CD14-positive monocyte (primary cell): Measurements from ENCODE around the gene KIF18A. TPM values are rescaled to one million over a fixed set of nuclear protein-coding genes. Genes with fewer than 3 reads are reported as not detected.

Experiments used
- DNase-seq, 3 donors: peaks; one replicate each; pipeline ENCODE4 v3.0.0-alpha.2; 2011 to 2022
- H2AFZ ChIP-seq: 2 replicates; pipeline ENCODE4 v1.6.0; 2012; ENCODE audit warnings: mild to moderate bottlenecking, low read depth, low read length, inconsistent platforms; ENCODE audit not compliant: insufficient read depth, poor library complexity, severe bottlenecking
- H3K27ac ChIP-seq, 2 donors: 1 replicate in 1 of 2; 2 replicates in 1 of 2; pipeline ENCODE4 v1.5.1; 2012 to 2013; ENCODE audit warnings: low read length in 2 of 2, control low read depth in 1 of 2, inconsistent platforms in 1 of 2, low read depth in 1 of 2, mild to moderate bottlenecking in 1 of 2
- H3K27me3 ChIP-seq, 2 donors: one replicate each; pipeline versions ENCODE4 v1.6.0 to v1.6.1; 2011 to 2013; ENCODE audit warnings: low read length in 2 of 2; ENCODE audit not compliant: control insufficient read depth in 2 of 2, insufficient read depth in 2 of 2
- H3K36me3 ChIP-seq, 2 donors: replicated peaks in 1 of 2; 1 replicate in 1 of 2; 2 replicates in 1 of 2; pipeline versions ENCODE4 v1.5.1 to v1.6.1; 2012 to 2013; ENCODE audit warnings: low read length in 2 of 2, control low read depth in 1 of 2, inconsistent platforms in 1 of 2, mild to moderate bottlenecking in 1 of 2; ENCODE audit not compliant: insufficient read depth in 2 of 2, control insufficient read depth in 1 of 2
- H3K4me1 ChIP-seq, 2 donors: 1 replicate in 1 of 2; 2 replicates in 1 of 2; pipeline versions ENCODE4 v1.5.1 to v1.6.1; 2012 to 2013; ENCODE audit warnings: low read length in 2 of 2, control low read depth in 1 of 2, inconsistent platforms in 1 of 2, mild to moderate bottlenecking in 1 of 2, moderate library complexity in 1 of 2; ENCODE audit not compliant: insufficient read depth in 2 of 2, control insufficient read depth in 1 of 2
- H3K4me2 ChIP-seq: replicated peaks from 2 replicates; pipeline ENCODE3; 2012; ENCODE audit warnings: low read length, moderate library complexity, mild to moderate bottlenecking; ENCODE audit not compliant: poor library complexity, severe bottlenecking; ENCODE audit errors: extremely low read depth
- H3K4me3 ChIP-seq, 3 experiments: fragments of 200-600 bp in 1 of 3; sonication (generic) in 1 of 3; replicated peaks in 1 of 3; 1 replicate in 2 of 3; 2 replicates in 1 of 3; pipeline ENCODE4 v1.5.1; 2011 to 2013; ENCODE audit warnings: low read length in 3 of 3, mild to moderate bottlenecking in 3 of 3, control low read depth in 2 of 3, low read depth in 2 of 3, inconsistent platforms in 1 of 3, moderate library complexity in 1 of 3
- H3K79me2 ChIP-seq: 2 replicates; pipeline ENCODE4 v1.6.0; 2012; ENCODE audit warnings: mild to moderate bottlenecking, control low read depth, inconsistent platforms, low read length, moderate library complexity; ENCODE audit not compliant: insufficient read depth
- H3K9ac ChIP-seq: 2 replicates; pipeline ENCODE4 v1.6.0; 2017; ENCODE audit warnings: low read length, mild to moderate bottlenecking; ENCODE audit not compliant: insufficient read depth, poor library complexity, severe bottlenecking
- H3K9me3 ChIP-seq, 2 donors: replicated peaks in 1 of 2; 1 replicate in 1 of 2; 2 replicates in 1 of 2; pipeline versions ENCODE4 v1.5.1 to v1.6.1; 2012 to 2013; ENCODE audit warnings: low read length in 2 of 2, control low read depth in 1 of 2; ENCODE audit not compliant: control insufficient read depth in 1 of 2, insufficient read depth in 1 of 2
- H4K20me1 ChIP-seq: 2 replicates; pipeline ENCODE4 v1.6.0; 2012; ENCODE audit warnings: mild to moderate bottlenecking, low read length, control low read depth, moderate library complexity; ENCODE audit not compliant: insufficient read depth
- H3K27ac Mint-ChIP-seq, 7 donors: one replicate each; pipeline ENCODE4 v1.8.0; 2020; ENCODE audit warnings: mild to moderate bottlenecking in 7 of 7, mixed read lengths in 7 of 7, moderate library complexity in 6 of 7, inconsistent platforms in 2 of 7
- H3K27me3 Mint-ChIP-seq, 3 donors: one replicate each; pipeline ENCODE4 v1.8.0; 2021 to 2022; ENCODE audit warnings: low read depth in 3 of 3, mild to moderate bottlenecking in 3 of 3, mixed read lengths in 3 of 3, moderate library complexity in 3 of 3, inconsistent platforms in 1 of 3
- H3K36me3 Mint-ChIP-seq, 2 donors: one replicate each; pipeline ENCODE4 v1.8.0; 2020; ENCODE audit warnings: mixed read lengths in 2 of 2, inconsistent platforms in 1 of 2, mild to moderate bottlenecking in 1 of 2
- H3K4me1 Mint-ChIP-seq: one replicate; pipeline ENCODE4 v1.8.0; 2020; ENCODE audit warnings: mild to moderate bottlenecking, mixed read lengths
- H3K4me3 Mint-ChIP-seq, 2 donors: one replicate each; pipeline ENCODE4 v1.8.0; 2020; ENCODE audit warnings: mild to moderate bottlenecking in 2 of 2, mixed read lengths in 2 of 2, moderate library complexity in 1 of 2
- H3K9me3 Mint-ChIP-seq, 7 donors: one replicate each; pipeline ENCODE4 v1.8.0; 2020 to 2022; ENCODE audit warnings: mixed read lengths in 7 of 7, mild to moderate bottlenecking in 6 of 7, moderate library complexity in 6 of 7, inconsistent platforms in 2 of 7
- WGBS: methylation state at CpG from one replicate; pipeline ENCODE4 v1.1.5; 2013; ENCODE audit warnings: missing lambda C conversion rate; ENCODE audit not compliant: insufficient coverage; 5-methylcytosine and 5-hydroxymethylcytosine counted together
- intact Hi-C, 2 donors: fragments of 100-400 bp; cut with micrococcal nuclease; formaldehyde crosslinking; loops; one replicate each; pipeline versions ENCODE4 v1.15.0 to v1.15.1; 2023
- polyA plus RNA-seq, 3 donors: library from polyadenylated mRNA; depleted of rRNA in 1 of 3; unstranded in 2 of 3; stranded (reverse) in 1 of 3; fragments of 300-500 nt in 2 of 3; fragments of >200 nt in 1 of 3; fragmentation: Illumina TruSeq in 2 of 3; gene quantifications; 1 replicate in 2 of 3; 2 replicates in 1 of 3; pipeline ENCODE4 v1.2.3, GENCODE V29; 2012 to 2021
- TF ChIP-seq, protein P1 (sequence below): fragments of 200-600 bp; IDR thresholded peaks from one replicate; pipeline ENCODE4 v1.8.0; 2022; ENCODE audit warnings: antibody characterized with exemption, mild to moderate bottlenecking

Gene KIF18A
- polyA plus RNA-seq, 3 donors = 0.13 to 0.73 TPM; not detected in 1

DNA sequence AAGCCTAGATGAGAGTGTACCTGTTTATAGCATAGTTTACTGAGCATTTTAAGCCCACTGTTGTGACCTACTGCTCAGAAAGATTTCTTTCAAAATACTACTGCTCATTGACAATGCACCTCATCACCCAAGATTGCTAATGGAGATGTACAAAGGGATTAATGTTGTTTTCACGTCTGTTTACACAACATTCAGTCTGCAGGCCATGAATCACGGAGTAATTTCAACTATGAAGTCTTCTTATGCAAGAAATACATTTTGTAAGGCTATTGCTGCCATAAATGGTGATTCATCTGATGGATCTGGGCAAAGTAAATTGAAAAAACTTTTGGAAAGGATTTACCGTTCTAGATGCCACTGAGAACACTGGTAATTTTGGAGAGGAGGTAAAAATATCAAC is 112.9 kb downstream of the KIF18A start:
- H3K4me3 Mint-ChIP-seq = no peak overlapping the region
- Histone ChIP-seq H4K20me1 (no peaks in the 10 kb centered on the region), H3K4me1 (no peaks in the 10 kb centered on the region), H3K36me3 (no peaks in the 10 kb centered on the region), H2AFZ (no peak overlapping the region), H3K4me2 (no peak overlapping the region), H3K9ac (no peak overlapping the region), H3K4me3 (no peak overlapping the region), H3K27ac (no peak overlapping the region), H3K27me3 (no peaks in the 10 kb centered on the region), H3K79me2 (no peaks in the 10 kb centered on the region), H3K9me3 (peaks cover 0 to 15% of the 10 kb centered on the region in 2 donors)
- H3K27ac Mint-ChIP-seq = no peak overlapping the region
- H3K9me3 Mint-ChIP-seq = peaks cover 0 to 13% (median 9%) of the 10 kb centered on the region in 7 donors
- no peak for DNase-seq
- TF ChIP-seq, protein P1, sequence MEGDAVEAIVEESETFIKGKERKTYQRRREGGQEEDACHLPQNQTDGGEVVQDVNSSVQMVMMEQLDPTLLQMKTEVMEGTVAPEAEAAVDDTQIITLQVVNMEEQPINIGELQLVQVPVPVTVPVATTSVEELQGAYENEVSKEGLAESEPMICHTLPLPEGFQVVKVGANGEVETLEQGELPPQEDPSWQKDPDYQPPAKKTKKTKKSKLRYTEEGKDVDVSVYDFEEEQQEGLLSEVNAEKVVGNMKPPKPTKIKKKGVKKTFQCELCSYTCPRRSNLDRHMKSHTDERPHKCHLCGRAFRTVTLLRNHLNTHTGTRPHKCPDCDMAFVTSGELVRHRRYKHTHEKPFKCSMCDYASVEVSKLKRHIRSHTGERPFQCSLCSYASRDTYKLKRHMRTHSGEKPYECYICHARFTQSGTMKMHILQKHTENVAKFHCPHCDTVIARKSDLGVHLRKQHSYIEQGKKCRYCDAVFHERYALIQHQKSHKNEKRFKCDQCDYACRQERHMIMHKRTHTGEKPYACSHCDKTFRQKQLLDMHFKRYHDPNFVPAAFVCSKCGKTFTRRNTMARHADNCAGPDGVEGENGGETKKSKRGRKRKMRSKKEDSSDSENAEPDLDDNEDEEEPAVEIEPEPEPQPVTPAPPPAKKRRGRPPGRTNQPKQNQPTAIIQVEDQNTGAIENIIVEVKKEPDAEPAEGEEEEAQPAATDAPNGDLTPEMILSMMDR = no peak
- intact Hi-C loops = no loop called here
- WGBS = 100% methylated on average over 3 of the region's 3 CpGs
- H3K4me1 Mint-ChIP-seq = no peaks in the 10 kb centered on the region
- peaks cover 0 to 1% (median 0%) of the 10 kb centered on the region in 3 donors for H3K27me3 Mint-ChIP-seq
- H3K36me3 Mint-ChIP-seq = no peaks in the 10 kb centered on the region

- Histone ChIP-seq H4K20me1 (no peaks in the 10 kb centered on the region), H3K9ac (no peak overlapping the region), H3K4me2 (no peak overlapping the region), H3K9me3 (no peaks in the 10 kb centered on the region), H3K27ac (no peak overlapping the region), H3K4me3 (no peak overlapping the region), H3K79me2 (no peaks in the 10 kb centered on the region), H2AFZ (no peak overlapping the region), H3K4me1 (no peaks in the 10 kb centered on the region), H3K36me3 (no peaks in the 10 kb centered on the region), H3K27me3 (no peaks in the 10 kb centered on the region)
- Mint-ChIP-seq H3K27ac (no peak overlapping the region), H3K9me3 (peaks cover 0 to 4% (median 2%) of the 10 kb centered on the region in 7 donors), H3K27me3 (peaks cover 0 to 1% (median 0%) of the 10 kb centered on the region in 3 donors), H3K36me3 (no peaks in the 10 kb centered on the region), H3K4me1 (no peaks in the 10 kb centered on the region), H3K4me3 (no peak overlapping the region)
- TF ChIP-seq, protein P1 = no peak
- WGBS = 80% methylated on average over 1 of the region's 1 CpG
- intact Hi-C loops = no loop called here
- no peak for DNase-seq
Measured at GRCh38 chr11:27991736-27992135, 116.2 kb downstream of the KIF18A start.
